GM21723 (cell line): Measurements from ENCODE around the gene PLN.

Source experiments
- ATAC-seq: cut with Tn5 transposase; IDR thresholded peaks from one replicate; pipeline ENCODE4 v1.9.1; 2021; ENCODE audit warnings: mild to moderate bottlenecking, moderate library complexity; ENCODE audit not compliant: unreplicated experiment

PLN gene

GRCh38 chr6:118577972-118578371 is 29.9 kb downstream of the PLN start:
- no peak for ATAC-seq

DNA sequence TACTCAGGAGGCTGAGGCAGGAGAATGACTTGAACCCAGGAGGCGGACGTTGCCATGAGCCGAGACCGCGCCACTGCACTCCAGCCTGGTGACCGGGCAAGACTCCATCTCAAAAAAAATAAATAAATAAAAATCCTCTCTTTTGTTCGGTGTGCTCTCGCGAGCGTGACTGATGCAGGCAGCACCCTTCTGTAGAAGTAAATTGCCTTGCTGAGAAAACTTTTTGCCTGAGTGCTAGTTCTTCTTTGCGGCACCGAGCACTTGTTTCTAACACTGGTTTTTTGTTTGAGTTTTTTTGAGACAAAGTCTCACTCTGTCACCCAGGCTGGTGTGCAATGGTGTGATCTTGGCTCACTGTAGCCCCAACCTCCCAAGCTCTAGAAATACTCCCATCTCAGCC is 30.5 kb downstream of the PLN start:
- ATAC-seq, result no peak

DNA sequence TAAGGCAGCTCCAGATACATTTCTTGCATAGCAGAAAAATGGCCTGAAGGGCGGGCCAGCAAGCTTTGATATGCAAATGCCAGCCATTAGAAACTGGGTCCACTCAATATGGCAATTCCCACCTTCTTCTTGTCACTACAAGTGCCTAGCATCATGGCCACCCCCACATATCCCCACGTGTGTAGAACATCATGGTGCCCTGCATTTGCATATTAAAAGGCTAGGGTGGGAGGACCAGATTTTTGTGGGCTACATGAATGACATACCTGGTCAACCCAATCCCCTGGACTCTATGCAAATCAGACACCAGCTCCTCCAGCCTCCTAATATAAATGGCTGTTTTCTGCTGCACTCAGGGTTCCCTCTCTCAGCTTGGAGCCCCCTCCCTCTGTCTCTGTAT is 31.7 kb downstream of the PLN start:
- no peak for ATAC-seq

GRCh38 chr6:118580585-118581419 is 32.7 kb downstream of the PLN start:
- peak; percentile 73 for ATAC-seq

DNA sequence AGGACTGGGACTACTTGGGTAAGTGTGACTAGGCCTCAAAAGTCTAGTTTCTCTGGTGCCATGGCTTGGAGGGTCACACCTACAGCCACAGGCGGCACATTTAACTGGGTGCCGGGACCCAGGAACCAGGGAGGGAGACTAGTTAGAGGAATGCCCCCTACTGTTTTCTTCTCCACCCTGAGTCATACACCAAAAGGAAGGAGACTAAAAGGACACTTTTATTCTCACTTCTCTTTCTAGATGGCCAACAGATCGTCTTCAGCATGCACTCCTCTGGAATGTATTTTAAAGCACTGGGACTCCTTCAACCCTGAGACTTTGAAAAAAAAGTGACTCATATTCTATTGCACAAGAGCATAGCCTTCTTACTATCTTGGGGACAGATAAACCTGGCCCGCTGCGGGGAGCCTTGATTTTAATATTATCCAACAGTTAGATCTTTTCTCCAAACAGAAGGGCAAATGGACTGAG is 33.4 kb downstream of the PLN start:
- ATAC-seq, result no peak

GRCh38 chr6:118584911-118585310 is 36.8 kb downstream of the PLN start:
- ATAC-seq, result no peak

GRCh38 chr6:118586746-118587485 is 38.8 kb downstream of the PLN start:
- ATAC-seq, result no peak

GRCh38 chr6:118588626-118589025 is 40.5 kb downstream of the PLN start:
- ATAC-seq, result no peak

DNA sequence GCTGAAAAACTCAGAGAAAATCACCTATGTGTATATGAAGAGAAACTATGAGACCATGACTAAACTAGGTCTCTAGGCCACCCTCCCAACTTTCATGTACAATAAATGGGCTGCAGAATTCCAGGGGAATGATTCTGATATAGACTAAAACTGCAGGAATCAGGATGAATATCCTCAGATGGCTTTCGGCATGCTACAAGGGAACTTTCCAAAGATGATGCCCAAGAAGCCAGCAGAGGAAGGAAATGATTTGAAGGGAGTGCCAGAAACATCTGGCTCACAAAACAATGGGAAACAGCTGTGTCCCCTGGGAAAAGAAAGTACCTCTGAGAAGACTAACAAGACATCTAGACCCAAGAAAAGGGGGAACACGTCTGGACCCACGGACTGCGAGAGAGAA is 41.1 kb downstream of the PLN start:
- ATAC-seq, result no peak

DNA sequence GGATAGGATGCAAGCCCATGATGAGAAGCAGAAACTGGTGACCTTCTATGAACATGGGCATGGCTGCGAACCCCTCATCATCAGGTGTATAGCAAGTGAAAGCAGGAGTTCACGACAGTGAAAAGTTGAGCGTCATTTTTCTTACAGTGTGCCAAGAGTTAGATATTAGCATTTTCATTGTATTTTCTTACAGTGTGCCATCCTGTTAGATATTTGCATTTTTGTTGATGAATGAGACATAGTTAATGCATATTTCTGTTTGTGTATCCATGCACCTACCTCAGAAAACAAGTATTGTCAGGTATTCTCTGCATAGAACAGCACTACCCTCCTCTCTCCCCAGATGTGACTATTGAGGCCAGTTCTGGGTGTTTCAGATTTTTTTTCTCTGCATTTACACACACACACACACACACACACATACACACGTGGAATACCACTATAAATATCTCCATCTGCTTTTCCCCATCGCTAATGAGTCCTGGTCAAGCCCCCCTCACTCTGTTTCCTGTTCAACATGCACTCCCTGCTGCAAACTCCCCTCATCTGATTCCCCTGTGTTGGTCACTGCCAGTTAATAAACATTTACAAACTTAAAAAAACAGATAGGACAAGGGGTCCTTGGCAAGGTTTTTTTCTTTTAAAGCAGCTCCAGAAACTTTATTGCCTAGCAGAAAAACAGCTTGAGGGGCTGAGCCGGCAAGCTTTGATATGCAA is 41.7 kb downstream of the PLN start:
- no peak for ATAC-seq

- no peak for ATAC-seq
Measured at GRCh38 chr6:118591897-118592296, 43.8 kb downstream of the PLN start.

DNA sequence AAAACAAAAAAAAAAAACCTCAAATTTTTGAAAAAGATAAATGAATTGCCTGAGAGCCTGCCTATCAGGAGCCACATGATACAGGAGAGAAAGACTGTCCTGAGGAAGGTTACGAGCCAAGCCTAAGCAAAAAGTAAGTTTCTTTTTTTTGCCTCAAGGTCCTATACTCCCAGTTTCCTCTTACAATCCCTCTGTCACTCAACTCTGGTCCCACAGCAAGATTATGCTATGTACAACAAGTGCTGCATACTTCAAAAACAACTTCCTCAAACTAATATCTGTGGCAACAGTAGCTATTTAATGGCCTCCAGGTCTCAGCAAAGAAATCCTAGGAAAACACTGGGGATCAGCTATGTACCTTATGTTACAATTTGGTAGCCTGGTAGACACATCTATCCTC is 46.8 kb downstream of the PLN start:
- no peak for ATAC-seq

- no peak for ATAC-seq
Measured at GRCh38 chr6:118596774-118597320, 48.8 kb downstream of the PLN start.

- ATAC-seq, result no peak
Measured at GRCh38 chr6:118597636-118598035, 49.5 kb downstream of the PLN start.

GRCh38 chr6:118598324-118598723 is 50.2 kb downstream of the PLN start:
- ATAC-seq, result no peak

DNA sequence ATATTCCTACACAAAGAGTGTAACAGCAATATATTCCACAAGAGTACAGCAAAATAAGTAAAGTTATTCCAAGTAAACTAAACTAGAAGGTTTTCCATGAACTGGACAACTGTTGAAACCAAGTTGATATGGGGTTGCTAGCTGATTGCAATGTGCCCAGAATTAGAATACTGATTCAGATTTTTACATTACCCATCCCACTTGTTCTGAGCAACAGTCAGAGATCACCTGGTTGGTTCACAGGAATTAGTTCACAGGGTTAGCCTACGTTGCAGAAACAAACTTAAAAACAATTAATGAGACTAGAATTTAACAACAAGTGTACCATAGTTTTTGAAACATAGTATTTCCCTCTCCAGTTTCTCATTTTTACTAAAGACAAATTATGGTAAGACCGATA is 54.2 kb downstream of the PLN start:
- no peak for ATAC-seq

DNA sequence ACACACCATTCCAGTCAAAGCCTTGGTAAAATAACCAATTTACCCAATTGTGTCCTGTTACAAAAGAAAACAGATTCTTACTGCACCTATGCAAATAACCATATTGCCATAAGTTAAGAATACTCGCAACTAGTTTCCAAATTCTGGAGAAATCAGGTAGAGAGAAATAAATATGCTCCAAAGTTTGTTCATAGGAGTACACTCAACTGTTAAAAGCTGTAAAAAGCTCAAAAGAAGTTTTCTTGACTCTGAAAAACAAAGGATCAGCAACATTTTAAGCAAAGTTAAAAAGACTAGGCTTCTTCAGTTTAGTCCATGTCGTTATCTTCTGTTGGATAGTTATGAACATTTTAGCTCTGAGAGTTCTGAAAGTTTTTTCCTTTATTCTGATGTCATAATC is 55.3 kb downstream of the PLN start:
- ATAC-seq, result no peak

DNA sequence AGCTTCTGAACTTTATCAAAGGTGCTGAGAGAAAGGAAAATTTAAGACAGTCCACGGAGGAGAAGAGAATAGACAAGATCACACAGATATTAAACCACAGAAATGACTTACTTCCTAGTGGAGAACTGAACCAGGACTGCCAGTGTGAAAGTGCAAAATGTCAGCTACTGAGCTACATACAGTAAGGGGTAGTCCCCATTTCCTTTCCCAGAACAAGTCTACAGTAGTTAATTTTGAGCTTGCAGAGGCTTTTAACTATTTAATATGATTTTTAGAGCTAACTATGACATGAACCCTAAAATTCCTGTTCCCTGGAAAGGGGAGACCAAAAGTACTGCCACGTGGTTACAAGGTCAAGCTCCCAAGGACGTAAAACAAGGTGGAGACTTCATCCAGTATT is 58.2 kb downstream of the PLN start:
- no peak for ATAC-seq

DNA sequence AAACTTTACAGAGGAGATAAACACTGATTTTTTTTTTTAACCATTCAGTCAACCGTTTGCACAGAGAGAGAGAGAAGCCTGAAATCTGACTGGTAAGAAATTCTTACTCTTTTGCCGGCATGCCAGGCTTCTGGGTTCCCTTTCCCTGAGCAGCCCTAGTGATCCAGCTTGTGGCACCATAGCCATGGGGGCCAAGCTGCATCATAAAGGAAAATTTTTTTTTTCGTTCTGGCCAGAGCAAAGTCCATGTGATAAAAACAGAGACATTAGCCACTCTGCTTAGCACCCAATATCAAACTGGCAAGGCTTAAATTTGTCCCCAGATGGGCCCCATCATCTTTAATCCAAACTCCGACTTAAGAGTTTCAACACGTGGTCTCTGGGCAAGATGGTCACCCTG is 58.8 kb downstream of the PLN start:
- ATAC-seq, result no peak
